ENCODE data around the gene SYDE2.

The SYDE2 gene

GRCh38 chr1:85180869-85181268 lies 19.9 kb downstream of the SYDE2 start:
- no peak for DNase-seq (ENCODE audit: low read depth in 1 of 2, low spot score in 1 of 2)
- Histone ChIP-seq H3K27me3 (ENCODE audit: insufficient read depth, poor library complexity, severe bottlenecking) (peaks cover 8% of the 10 kb centered on the region), H3K27ac (replicated peaks) (no peak overlapping the region), H3K4me3 (replicated peaks; ENCODE audit: insufficient read depth, low read length) (no peak overlapping the region)
- TF ChIP-seq CTCF (IDR thresholded peaks at IDR 0.05; ENCODE audit: insufficient read depth, low read length), result no peak

GRCh38 chr1:85179522-85179921 lies 21.3 kb downstream of the SYDE2 start:
- H3K4me3 ChIP-seq (replicated peaks; ENCODE audit: insufficient read depth, low read length), result no peak overlapping the region
- no peak for TF ChIP-seq REST (IDR thresholded peaks at IDR 0.05; ENCODE audit: insufficient replicate concordance, low read depth)
- no peak for TF ChIP-seq GABPA (IDR thresholded peaks at IDR 0.05; ENCODE audit: low read depth)
- TF ChIP-seq CTCF (IDR thresholded peaks at IDR 0.05; ENCODE audit: insufficient read depth, low read length), result no peak
- TF ChIP-seq POLR2AphosphoS5 (IDR thresholded peaks at IDR 0.05; ENCODE audit: low read depth), result no peak
- no peak for TF ChIP-seq SPI1 (IDR thresholded peaks at IDR 0.05; ENCODE audit: borderline replicate concordance, low read depth)
- H3K27ac ChIP-seq (replicated peaks), result no peak overlapping the region
- no peak for DNase-seq (ENCODE audit: low read depth in 1 of 2, low spot score in 1 of 2)
- peaks cover 8% of the 10 kb centered on the region for H3K27me3 ChIP-seq (ENCODE audit: insufficient read depth, poor library complexity, severe bottlenecking)

- Histone ChIP-seq H3K27me3 (ENCODE audit: insufficient read depth, poor library complexity, severe bottlenecking) (peaks cover 13% of the 10 kb centered on the region), H3K4me3 (replicated peaks; ENCODE audit: insufficient read depth, low read length) (no peak overlapping the region), H3K27ac (replicated peaks) (no peak overlapping the region)
- TF ChIP-seq REST (IDR thresholded peaks at IDR 0.05; ENCODE audit: insufficient replicate concordance, low read depth), result no peak
- no peak for TF ChIP-seq GABPA (IDR thresholded peaks at IDR 0.05; ENCODE audit: low read depth)
- TF ChIP-seq CTCF (IDR thresholded peaks at IDR 0.05; ENCODE audit: insufficient read depth, low read length), result no peak
- TF ChIP-seq SPI1 (IDR thresholded peaks at IDR 0.05; ENCODE audit: borderline replicate concordance, low read depth), result no peak
- no peak for TF ChIP-seq POLR2AphosphoS5 (IDR thresholded peaks at IDR 0.05; ENCODE audit: low read depth)
- DNase-seq (ENCODE audit: low read depth in 1 of 2, low spot score in 1 of 2), result no peak
Observed at GRCh38 chr1:85178396-85178795, 22.4 kb downstream of the SYDE2 start.

GRCh38 chr1:85174503-85174902 lies 26.3 kb downstream of the SYDE2 start:
- DNase-seq (ENCODE audit: low read depth in 1 of 2, low spot score in 1 of 2), result no peak
- Histone ChIP-seq H3K27ac (replicated peaks) (no peak overlapping the region), H3K27me3 (ENCODE audit: insufficient read depth, poor library complexity, severe bottlenecking) (peaks cover 14% of the 10 kb centered on the region), H3K4me3 (replicated peaks; ENCODE audit: insufficient read depth, low read length) (no peak overlapping the region)
- TF ChIP-seq CTCF (IDR thresholded peaks at IDR 0.05; ENCODE audit: insufficient read depth, low read length) (no peak), GABPA (IDR thresholded peaks at IDR 0.05; ENCODE audit: low read depth) (no peak), POLR2AphosphoS5 (IDR thresholded peaks at IDR 0.05; ENCODE audit: low read depth) (no peak), SPI1 (IDR thresholded peaks at IDR 0.05; ENCODE audit: borderline replicate concordance, low read depth) (no peak), REST (IDR thresholded peaks at IDR 0.05; ENCODE audit: insufficient replicate concordance, low read depth) (no peak)

All from HL-60 (cell line).